ENCODE data around the gene ACTL6B.

Gene ACTL6B

DNA sequence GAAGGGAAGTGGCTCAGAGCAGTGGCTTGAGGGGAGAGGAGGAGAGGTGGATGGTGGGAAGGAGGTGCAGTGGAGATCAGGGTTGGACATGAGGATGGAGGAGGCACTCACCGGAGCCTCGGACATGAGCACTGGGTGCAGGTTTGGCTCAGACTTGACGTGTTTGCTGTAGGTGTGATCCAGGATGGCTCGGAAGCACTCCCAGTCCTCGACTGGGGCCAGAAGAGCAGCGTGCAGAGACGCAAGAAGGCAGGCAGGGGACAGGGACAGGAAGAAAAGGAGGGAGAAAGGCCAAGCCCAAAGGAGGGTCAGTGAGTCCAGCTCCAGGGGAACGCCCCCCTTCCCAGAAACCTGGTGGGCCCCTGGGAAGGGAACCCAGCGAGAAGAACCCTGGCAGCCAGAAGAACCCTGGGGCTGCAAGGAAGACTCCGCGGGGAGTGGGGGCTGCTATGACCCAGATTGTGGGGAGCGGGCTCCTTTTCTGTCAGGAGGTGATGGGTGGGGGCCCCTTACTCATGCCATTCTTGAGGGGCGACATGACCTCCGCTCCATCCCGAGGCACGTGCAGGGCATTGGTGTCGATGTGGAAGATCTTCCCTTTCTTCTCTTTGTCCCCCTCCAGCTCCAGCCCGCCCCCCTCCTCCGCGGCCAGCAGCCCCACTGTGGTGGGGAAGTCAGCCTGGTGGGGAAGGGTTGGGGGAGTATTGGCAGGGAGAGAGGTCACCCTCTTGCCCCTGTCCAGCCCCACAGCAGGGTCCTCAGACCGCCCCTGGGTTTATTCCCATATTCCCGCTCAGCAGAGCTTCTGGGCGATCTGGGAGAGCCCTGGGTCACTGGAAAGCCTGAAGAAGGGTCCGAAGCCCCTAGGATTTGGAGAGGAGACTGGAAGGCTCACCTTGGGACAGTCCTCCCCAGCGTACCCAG is 1.1 kb downstream of the ACTL6B start:
- CTCF ChIA-PET = interaction anchor here (0.6 to 1.0 kb wide), 2 partner anchors 16 to 26 kb away, joined by 3 to 5 read pairs; no protein-coding TSS in a partner anchor
- no peak for TF ChIP-seq NFRKB (IDR thresholded peaks at IDR 0.05)
- no peak for TF ChIP-seq TARDBP (IDR thresholded peaks at IDR 0.05)
- TF ChIP-seq ELF4 (IDR thresholded peaks at IDR 0.05) = no peak
- TF ChIP-seq BHLHE40 (IDR thresholded peaks at IDR 0.05; ENCODE audit: borderline replicate concordance) = no peak
- TF ChIP-seq L3MBTL2 (conservative IDR thresholded peaks at IDR 0.05) = no peak
- no peak for TF ChIP-seq SUZ12 (IDR thresholded peaks at IDR 0.05)
- TF ChIP-seq FOXA1 (IDR thresholded peaks at IDR 0.05) = no peak
- no peak for TF ChIP-seq ZNF384 (IDR thresholded peaks at IDR 0.05)
- TF ChIP-seq LEF1 (IDR thresholded peaks at IDR 0.05; ENCODE audit: borderline replicate concordance) = no peak
- no peak for TF ChIP-seq HDGF (IDR thresholded peaks at IDR 0.05; ENCODE audit: borderline replicate concordance)
- TF ChIP-seq FOXK2 (IDR thresholded peaks at IDR 0.05) = no peak
- no peak for TF ChIP-seq CTBP1 (IDR thresholded peaks at IDR 0.05; ENCODE audit: borderline replicate concordance)
- no peak for TF ChIP-seq SP1 (IDR thresholded peaks at IDR 0.05)
- TF ChIP-seq FOXM1 (IDR thresholded peaks at IDR 0.05; ENCODE audit: borderline replicate concordance) = no peak
- TF ChIP-seq ARNT (IDR thresholded peaks at IDR 0.05) = no peak
- no peak for TF ChIP-seq PKNOX1 (IDR thresholded peaks at IDR 0.05)
- DNase-seq (ENCODE audit: extremely low spot score) = no peak
- POLR2A ChIA-PET = interaction anchor here (0.6 to 1.3 kb wide), 2 partner anchors 50 to 53 kb away, joined by 3 read pairs; partner anchors contain the start of gene POP7

DNA sequence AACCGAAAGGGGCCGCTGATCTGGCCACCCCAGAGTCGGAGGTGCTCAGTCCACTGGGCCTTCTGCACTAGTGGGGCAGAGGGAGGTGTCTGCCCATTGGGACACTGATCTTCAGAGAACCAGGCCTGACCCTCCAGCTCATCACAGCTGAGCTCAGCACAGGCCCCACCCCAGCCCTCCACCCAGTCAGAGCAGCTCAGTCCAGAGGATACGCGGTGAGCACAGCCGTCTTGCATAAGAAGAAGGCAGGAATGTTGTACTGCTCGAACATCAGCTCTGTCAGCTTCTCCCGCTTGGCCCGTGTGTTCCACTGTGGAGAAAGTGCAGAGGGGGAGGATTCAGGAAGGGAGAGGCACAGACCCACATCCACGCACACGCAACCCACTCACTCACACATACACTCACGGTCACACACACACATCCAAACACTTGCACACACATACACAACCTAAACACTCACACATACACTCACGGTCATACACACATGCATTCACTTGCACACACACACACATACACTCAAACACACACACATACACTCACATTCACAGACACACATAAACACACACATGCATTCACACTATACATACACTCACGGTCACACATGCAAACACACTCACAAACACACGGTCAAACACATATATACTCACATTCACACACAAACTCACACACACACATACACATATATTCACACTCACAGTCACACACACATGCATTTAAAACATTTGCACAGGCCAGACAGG is 6.3 kb downstream of the ACTL6B start:
- no peak for TF ChIP-seq ARNT (IDR thresholded peaks at IDR 0.05)
- TF ChIP-seq NFRKB (IDR thresholded peaks at IDR 0.05) = no peak
- TF ChIP-seq ELF4 (IDR thresholded peaks at IDR 0.05) = no peak
- TF ChIP-seq SUZ12 (IDR thresholded peaks at IDR 0.05) = no peak
- TF ChIP-seq TARDBP (IDR thresholded peaks at IDR 0.05) = no peak
- ChIA-PET POLR2A (interaction anchor here (0.6 kb wide), 1 partner anchor 55 kb away, joined by 3 read pairs; no protein-coding TSS in a partner anchor), CTCF (no interaction called here)
- DNase-seq (ENCODE audit: extremely low spot score) = no peak

DNA sequence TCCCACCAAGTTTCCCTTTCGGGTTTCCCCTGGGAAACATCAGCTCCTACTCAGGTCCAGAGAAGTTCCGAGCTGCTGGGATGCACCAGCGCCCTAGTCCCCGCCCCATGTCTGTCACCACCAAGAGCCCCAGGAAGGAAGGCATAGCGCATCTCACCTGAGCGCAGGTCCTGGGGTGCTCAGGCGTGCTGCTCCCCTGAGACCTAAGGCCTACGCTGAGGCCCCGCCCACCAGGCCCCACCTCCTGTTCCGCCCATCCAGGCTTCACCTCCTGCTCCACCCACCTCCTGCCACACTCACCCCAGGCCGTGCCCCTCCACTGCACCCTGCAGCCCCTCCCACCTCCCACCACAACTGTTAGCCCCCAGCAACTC is 13.7 kb downstream of the ACTL6B start:
- ChIA-PET POLR2A (no interaction called here), CTCF (interaction anchor here (0.5 to 1.3 kb wide), 2 partner anchors 14 to 162 kb away, joined by 3 to 4 read pairs; no protein-coding TSS in a partner anchor)
- TF ChIP-seq SP1 (IDR thresholded peaks at IDR 0.05) (no peak), L3MBTL2 (conservative IDR thresholded peaks at IDR 0.05) (no peak), ZNF384 (IDR thresholded peaks at IDR 0.05) (no peak), TARDBP (IDR thresholded peaks at IDR 0.05) (no peak)
- DNase-seq (ENCODE audit: extremely low spot score) = no peak

DNA sequence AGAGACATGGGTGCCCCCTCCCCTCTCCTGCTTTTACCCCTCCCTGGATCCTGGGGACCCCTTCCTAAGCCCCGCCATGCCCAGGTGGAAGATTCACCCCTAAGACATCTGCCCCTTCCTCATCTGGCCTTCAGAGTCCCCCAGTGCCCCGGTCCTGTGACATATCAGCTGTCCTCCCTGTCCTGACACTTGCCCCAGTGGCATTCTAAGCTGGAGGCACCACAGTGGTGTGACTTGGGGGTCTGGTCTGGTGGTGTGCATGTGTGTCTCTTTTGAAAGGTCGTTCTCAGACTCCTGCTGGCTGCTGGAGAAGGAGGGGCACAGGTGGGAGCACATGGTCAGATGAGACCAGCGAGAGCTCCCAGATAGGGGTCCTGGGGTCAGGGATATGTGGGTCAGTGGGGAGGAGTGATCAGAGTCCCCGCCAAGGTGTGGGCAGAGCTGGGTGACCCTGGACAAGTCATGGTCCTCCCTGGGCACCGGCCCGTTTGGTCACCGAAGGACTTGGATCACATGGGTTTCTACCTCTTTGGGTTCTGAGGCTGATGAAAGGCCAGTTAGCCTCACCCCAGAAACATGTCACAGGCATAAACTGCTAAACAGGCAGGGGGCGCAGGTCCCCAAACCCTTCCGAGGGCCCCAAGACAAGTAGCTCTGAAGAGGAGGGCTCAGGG is 14.3 kb downstream of the ACTL6B start:
- DNase-seq (ENCODE audit: extremely low spot score) = no peak
- TF ChIP-seq BHLHE40 (IDR thresholded peaks at IDR 0.05; ENCODE audit: borderline replicate concordance) = no peak
- TF ChIP-seq HDGF (IDR thresholded peaks at IDR 0.05; ENCODE audit: borderline replicate concordance) = no peak
- no peak for TF ChIP-seq FOXM1 (IDR thresholded peaks at IDR 0.05; ENCODE audit: borderline replicate concordance)
- no peak for TF ChIP-seq SP1 (IDR thresholded peaks at IDR 0.05)
- no peak for TF ChIP-seq CTBP1 (IDR thresholded peaks at IDR 0.05; ENCODE audit: borderline replicate concordance)
- TF ChIP-seq FOXK2 (IDR thresholded peaks at IDR 0.05) = no peak
- no peak for TF ChIP-seq TARDBP (IDR thresholded peaks at IDR 0.05)
- TF ChIP-seq PKNOX1 (IDR thresholded peaks at IDR 0.05) = no peak
- TF ChIP-seq ARNT (IDR thresholded peaks at IDR 0.05) = no peak
- no peak for TF ChIP-seq L3MBTL2 (conservative IDR thresholded peaks at IDR 0.05)
- no peak for TF ChIP-seq FOXA1 (IDR thresholded peaks at IDR 0.05)
- no peak for TF ChIP-seq NFRKB (IDR thresholded peaks at IDR 0.05)
- no peak for TF ChIP-seq LEF1 (IDR thresholded peaks at IDR 0.05; ENCODE audit: borderline replicate concordance)
- TF ChIP-seq ZNF384 (IDR thresholded peaks at IDR 0.05) = no peak
- TF ChIP-seq SUZ12 (IDR thresholded peaks at IDR 0.05) = no peak
- CTCF ChIA-PET = interaction anchor here (0.5 to 1.3 kb wide), 2 partner anchors 13 to 162 kb away, joined by 3 to 4 read pairs; no protein-coding TSS in a partner anchor
- POLR2A ChIA-PET = no interaction called here

DNA sequence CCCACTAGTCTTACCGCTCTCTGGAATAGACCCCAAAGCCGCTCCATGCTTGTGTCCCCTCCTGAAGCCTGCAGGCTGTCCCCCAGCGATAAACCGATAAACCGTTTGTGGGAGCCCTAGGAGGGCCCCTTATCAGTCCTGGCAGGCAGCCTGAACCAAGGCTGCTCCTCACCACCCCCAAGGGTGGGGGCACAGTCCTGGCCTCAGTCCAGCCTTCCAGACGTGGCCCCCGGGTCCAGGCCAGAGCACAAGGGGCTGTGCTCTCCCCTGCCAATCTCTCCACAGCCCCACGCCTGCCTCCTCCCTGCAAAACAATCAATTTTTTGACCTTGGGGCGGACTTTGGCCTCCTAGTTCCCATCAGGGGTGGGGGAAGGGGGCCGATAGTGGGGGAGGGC is 14.8 kb downstream of the ACTL6B start, which contains the start of gene TFR2:
Gene TFR2, minus strand, starts transcription at position 90 of the 397 bp plus-strand sequence. Its CDS starts 43 bp downstream, at position 47.
- TF ChIP-seq L3MBTL2 (conservative IDR thresholded peaks at IDR 0.05) (no peak), ELF4 (IDR thresholded peaks at IDR 0.05) (no peak), SP1 (IDR thresholded peaks at IDR 0.05) (no peak), BHLHE40 (IDR thresholded peaks at IDR 0.05; ENCODE audit: borderline replicate concordance) (no peak), CTBP1 (IDR thresholded peaks at IDR 0.05; ENCODE audit: borderline replicate concordance) (no peak), ARNT (IDR thresholded peaks at IDR 0.05) (no peak), SUZ12 (IDR thresholded peaks at IDR 0.05) (no peak), PKNOX1 (IDR thresholded peaks at IDR 0.05) (no peak), LEF1 (IDR thresholded peaks at IDR 0.05; ENCODE audit: borderline replicate concordance) (no peak), FOXK2 (IDR thresholded peaks at IDR 0.05) (no peak), FOXM1 (IDR thresholded peaks at IDR 0.05; ENCODE audit: borderline replicate concordance) (no peak), NFRKB (IDR thresholded peaks at IDR 0.05) (no peak), TARDBP (IDR thresholded peaks at IDR 0.05) (no peak)
- DNase-seq (ENCODE audit: extremely low spot score) = no peak
- ChIA-PET CTCF (interaction anchor here (1.3 kb wide), 1 partner anchor 12 kb away, joined by 3 read pairs; no protein-coding TSS in a partner anchor), POLR2A (no interaction called here)

Data from HEK293T (cell line).